Suprapubic skin (tissue), 4 donors: ENCODE results near the gene ACOT11.

ENCODE experiments used
- CTCF ChIP-seq, 2 donors: fragments of 200-600 bp in 1 of 2; fragments of 450-650 bp in 1 of 2; sonication (generic) in 1 of 2; IDR thresholded peaks; one replicate each; pipeline ENCODE4 v1.5.1; 2016 to 2019; ENCODE audit warnings: antibody characterized with exemption in 2 of 2, mild to moderate bottlenecking in 1 of 2, moderate library complexity in 1 of 2
- POLR2A ChIP-seq, 2 donors: fragments of 450-650 bp; IDR thresholded peaks; one replicate each; pipeline ENCODE4 v1.6.1; 2017; ENCODE audit warnings: antibody characterized with exemption in 2 of 2, mild to moderate bottlenecking in 2 of 2, moderate library complexity in 2 of 2
- POLR2AphosphoS5 ChIP-seq, 3 donors: sonication (generic); formaldehyde crosslinking; IDR thresholded peaks; one replicate each; pipeline ENCODE4 v1.6.1; 2017; ENCODE audit warnings: antibody characterized with exemption in 3 of 3

- TF ChIP-seq POLR2AphosphoS5 (IDR thresholded peaks at IDR 0.05) (no peak), CTCF (IDR thresholded peaks at IDR 0.05) (no peak), POLR2A (IDR thresholded peaks at IDR 0.05) (no peak)
These were observed 56.0 kb downstream of the ACOT11 start for GRCh38 chr1:54604051-54604450.
